Measurements from ENCODE around the gene ARHGAP19. TPM values are rescaled to one million over a fixed set of nuclear protein-coding genes. Genes with fewer than 3 reads are reported as not detected.

The ARHGAP19 gene
- total and polyA plus RNA-seq, 2 of the 8 experiments (the other 6 are each of a cell fraction or from before 2014, with no cell fraction given), result 13.3 to 32.1 TPM

- H3K79me2 ChIP-seq (ENCODE audit: control insufficient read depth in 1 of 2, insufficient read depth in 2 of 2, low read length in 2 of 2), result no peaks in the 10 kb centered on the region
- H3K18ac ChIP-seq (ENCODE audit: extremely low read depth, low read length), result no peak overlapping the region
- no peak overlapping the region for H3K56ac ChIP-seq (replicated peaks; ENCODE audit: insufficient read length, low read depth, low read length)
- no peak overlapping the region for H3K27ac ChIP-seq (ENCODE audit: low read depth, low read length)
- H3K9me3 ChIP-seq (ENCODE audit: insufficient read depth in 2 of 2, low read depth in 1 of 2, low read length in 1 of 2), result no peaks in the 10 kb centered on the region
- WGBS, 2 experiments (ENCODE audit: extremely low coverage in 1 of 2, insufficient coverage in 1 of 2, insufficient read length in 1 of 2, insufficient replicate concordance in 2 of 2, low coverage in 1 of 2, low lambda C conversion rate in 2 of 2, missing lambda C conversion rate in 1 of 2), result 98% methylated on average over 3 of the region's 3 CpGs; no CpG with 5 or more reads in 1 of the 2 experiments
- H3K4me3 ChIP-seq (ENCODE audit: extremely low read depth in 1 of 4, insufficient read depth in 2 of 4, low read depth in 3 of 4, low read length in 4 of 4), result no peak overlapping the region
- no peak overlapping the region for H4K5ac ChIP-seq (ENCODE audit: insufficient read length, low read depth, low read length)
- no peak overlapping the region for H3K23ac ChIP-seq (ENCODE audit: insufficient read length)
- H2BK20ac ChIP-seq (ENCODE audit: low read length), result no peak overlapping the region
- H2AK5ac ChIP-seq (ENCODE audit: low read depth, low read length), result no peak overlapping the region
- no peak overlapping the region for H4K91ac ChIP-seq (replicated peaks; ENCODE audit: insufficient read length, low read length)
- H3K4me2 ChIP-seq (ENCODE audit: insufficient read depth in 1 of 2, low read depth in 2 of 2, low read length in 2 of 2), result no peak overlapping the region
- no peaks in the 10 kb centered on the region for H4K20me1 ChIP-seq (replicated peaks in 1 of 2; ENCODE audit: control insufficient read depth in 1 of 2, insufficient read depth in 2 of 2, low read length in 2 of 2)
- H2BK5ac ChIP-seq (ENCODE audit: low read depth, low read length), result no peak overlapping the region
- H3K4me1 ChIP-seq (replicated peaks in 1 of 4; ENCODE audit: control insufficient read depth in 3 of 4, insufficient read depth in 4 of 4, low read length in 3 of 4), result no peaks in the 10 kb centered on the region
- H3K9ac ChIP-seq (replicated peaks in 1 of 4; ENCODE audit: extremely low read depth in 1 of 4, low read depth in 3 of 4, low read length in 3 of 4), result no peak overlapping the region
- no peaks in the 10 kb centered on the region for H3K27me3 ChIP-seq (replicated peaks in 1 of 4; ENCODE audit: control insufficient read depth in 3 of 4, extremely low read depth in 1 of 4, insufficient read depth in 3 of 4, low read length in 3 of 4)
- no peak overlapping the region for H3K14ac ChIP-seq (ENCODE audit: insufficient read length)
- H2BK120ac ChIP-seq (replicated peaks; ENCODE audit: low read depth, low read length), result no peak overlapping the region
- no peaks in the 10 kb centered on the region for H3K79me1 ChIP-seq (ENCODE audit: low read depth, low read length)
- H4K8ac ChIP-seq (ENCODE audit: extremely low read depth, insufficient read depth, low read length), result no peak overlapping the region
- no peak for DNase-seq (ENCODE audit: low read depth in 1 of 2, low spot score in 2 of 2)
- H2AFZ ChIP-seq (ENCODE audit: low read length), result no peak overlapping the region
- FAIRE-seq, result no peak
- H2BK12ac ChIP-seq (ENCODE audit: low read depth, low read length), result no peak overlapping the region
- ChIA-PET CTCF (ENCODE audit: partially characterized antibody) (interaction anchor here (0.6 kb wide), 1 partner anchor 10 kb away, joined by 3 read pairs; no protein-coding TSS in a partner anchor), POLR2A (ENCODE audit: partially characterized antibody) (interaction anchor here (1.2 kb wide), 1 partner anchor 32 kb away, joined by 3 read pairs; no protein-coding TSS in a partner anchor)
- H2BK15ac ChIP-seq (ENCODE audit: low read length), result no peak overlapping the region
- H3K23me2 ChIP-seq (ENCODE audit: low read depth, low read length), result no peaks in the 10 kb centered on the region
- no peaks in the 10 kb centered on the region for H3K36me3 ChIP-seq (ENCODE audit: control insufficient read depth in 2 of 4, insufficient read depth in 4 of 4, low read length in 3 of 4)
- no peak overlapping the region for H3K4ac ChIP-seq (replicated peaks; ENCODE audit: insufficient read length, low read depth, low read length)
- TF ChIP-seq EP300 (IDR thresholded peaks at IDR 0.05; ENCODE audit: borderline replicate concordance in 1 of 2, low read depth in 2 of 2, low read length in 2 of 2) (no peak), YY1 (IDR thresholded peaks at IDR 0.05; ENCODE audit: low read depth, low read length) (no peak), RFX5 (IDR thresholded peaks at IDR 0.05; ENCODE audit: borderline replicate concordance, low read depth, low read length) (no peak), SRF (IDR thresholded peaks at IDR 0.05; ENCODE audit: low read depth, low read length) (no peak), CTBP2 (IDR thresholded peaks at IDR 0.05; ENCODE audit: borderline replicate concordance, insufficient read depth, insufficient read length, low read length) (no peak), MAX (IDR thresholded peaks at IDR 0.05) (no peak), CTCF (IDR thresholded peaks at IDR 0.05; ENCODE audit: control extremely low read depth in 1 of 3, insufficient read depth in 1 of 3, low read depth in 1 of 3, low read length in 3 of 3) (no peak), POLR2A (IDR thresholded peaks at IDR 0.05; ENCODE audit: control extremely low read depth in 1 of 2, low read depth in 2 of 2, low read length in 2 of 2) (no peak), KDM4A (IDR thresholded peaks at IDR 0.05; ENCODE audit: low read depth, low read length, severe bottlenecking) (no peak), SAP30 (IDR thresholded peaks at IDR 0.05; ENCODE audit: insufficient read depth, insufficient replicate concordance, low read length) (no peak), BRCA1 (IDR thresholded peaks at IDR 0.05; ENCODE audit: low read depth, low read length) (no peak)
Observed at GRCh38 chr10:97300980-97301379, 8.5 kb upstream of the ARHGAP19 start.
